ENCODE measurements around the gene ITGA2. TPM values are rescaled to one million over a fixed set of nuclear protein-coding genes. Genes with fewer than 3 reads are reported as not detected.

ITGA2 gene
- total RNA-seq, 1 donor from 2014 or later, result 18.4 TPM

- H3K36me3 ChIP-seq, result no peaks in the 10 kb centered on the region
- H3K9me3 ChIP-seq, result no peaks in the 10 kb centered on the region
- TF ChIP-seq POLR2A (IDR thresholded peaks at IDR 0.05) (no peak), CTCF (IDR thresholded peaks at IDR 0.05) (no peak), POLR2AphosphoS5 (IDR thresholded peaks at IDR 0.05; ENCODE audit: insufficient read depth in 1 of 2, low read depth in 1 of 2) (no peak)
- H3K4me1 ChIP-seq, result no peaks in the 10 kb centered on the region
- no peak for DNase-seq (ENCODE audit: extremely low spot score in 2 of 2)
- H3K4me3 ChIP-seq, result no peak overlapping the region
- no peak overlapping the region for H3K27ac ChIP-seq
- intact Hi-C loops (cut with DNase I), result no loop called here
- no peaks in the 10 kb centered on the region for H3K27me3 ChIP-seq
These were observed 138.0 kb downstream of the ITGA2 start for GRCh38 chr5:53127107-53127506.

- no peak for DNase-seq (ENCODE audit: extremely low spot score in 2 of 2)
- intact Hi-C loops (cut with DNase I), result no loop called here
- no peaks in the 10 kb centered on the region for H3K27me3 ChIP-seq
- H3K4me1 ChIP-seq, result no peaks in the 10 kb centered on the region
- no peaks in the 10 kb centered on the region for H3K36me3 ChIP-seq
- H3K4me3 ChIP-seq, result no peak overlapping the region
- no peaks in the 10 kb centered on the region for H3K9me3 ChIP-seq
- H3K27ac ChIP-seq, result no peak overlapping the region
- no peak for TF ChIP-seq CTCF (IDR thresholded peaks at IDR 0.05)
These were observed 139.3 kb downstream of the ITGA2 start for GRCh38 chr5:53128481-53128880.

DNA sequence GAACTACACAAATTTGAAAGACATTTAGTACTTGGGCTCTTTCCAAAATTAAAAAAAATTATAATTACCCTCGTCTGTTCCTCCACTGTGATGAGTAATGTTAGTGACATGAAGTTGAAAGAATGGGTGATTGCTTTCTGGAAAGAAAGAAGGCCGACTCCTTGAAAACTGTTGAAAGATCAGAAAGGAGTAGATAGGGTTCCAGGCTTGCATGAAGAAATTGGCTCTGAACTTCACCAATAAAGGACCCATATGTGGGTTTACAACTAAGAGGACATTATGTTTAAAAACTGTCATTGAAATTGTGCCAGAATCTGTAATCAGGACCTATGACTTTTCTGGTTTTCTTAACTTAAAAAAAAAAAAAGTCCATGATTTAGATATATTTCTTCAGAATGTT, 141.1 kb downstream of the ITGA2 start:
- Histone ChIP-seq H3K4me3 (no peak overlapping the region), H3K27me3 (no peaks in the 10 kb centered on the region), H3K27ac (no peak overlapping the region), H3K36me3 (no peaks in the 10 kb centered on the region), H3K9me3 (no peaks in the 10 kb centered on the region), H3K4me1 (no peaks in the 10 kb centered on the region)
- intact Hi-C loops (cut with DNase I), result no loop called here
- no peak for DNase-seq (ENCODE audit: extremely low spot score in 2 of 2)
- TF ChIP-seq POLR2AphosphoS5 (IDR thresholded peaks at IDR 0.05; ENCODE audit: insufficient read depth in 1 of 2, low read depth in 1 of 2) (no peak), CTCF (IDR thresholded peaks at IDR 0.05) (no peak), POLR2A (IDR thresholded peaks at IDR 0.05) (no peak)

DNA sequence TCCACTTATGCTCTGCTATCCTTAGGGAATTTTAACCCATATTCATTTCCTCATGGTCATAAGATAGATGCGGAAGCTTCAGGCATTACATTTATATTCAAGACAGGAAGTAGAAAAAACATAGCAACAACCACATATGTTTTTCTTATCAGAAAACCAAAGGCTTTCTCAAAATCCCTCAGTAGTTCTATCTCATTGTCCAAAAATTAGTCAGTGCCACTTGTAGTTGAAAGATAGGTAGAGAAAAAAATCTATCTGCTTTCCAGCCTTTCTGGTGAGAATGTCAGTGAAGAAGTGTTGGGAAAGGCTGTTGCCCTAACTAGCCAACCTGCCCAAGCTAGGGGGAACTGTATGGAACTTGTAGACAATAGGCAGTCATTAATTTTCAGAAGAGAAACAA, 143.9 kb downstream of the ITGA2 start:
- Histone ChIP-seq H3K9me3 (no peaks in the 10 kb centered on the region), H3K27ac (no peak overlapping the region), H3K4me1 (no peaks in the 10 kb centered on the region), H3K36me3 (no peaks in the 10 kb centered on the region), H3K4me3 (no peak overlapping the region), H3K27me3 (no peaks in the 10 kb centered on the region)
- DNase-seq (ENCODE audit: extremely low spot score in 2 of 2), result no peak
- intact Hi-C loops (cut with DNase I), result no loop called here
- no peak for TF ChIP-seq POLR2A (IDR thresholded peaks at IDR 0.05)
- TF ChIP-seq CTCF (IDR thresholded peaks at IDR 0.05), result no peak
- no peak for TF ChIP-seq POLR2AphosphoS5 (IDR thresholded peaks at IDR 0.05; ENCODE audit: insufficient read depth in 1 of 2, low read depth in 1 of 2)

Other genes with a start within 250 kb of the ITGA2 start
- 42.7 TPM for gene ITGA1, start 201.4 kb upstream of the ITGA2 start, total RNA-seq
- 11.8 TPM for gene PELO, start 201.4 kb upstream of the ITGA2 start, total RNA-seq
- 33.1 TPM for gene MOCS2, start 120.4 kb downstream of the ITGA2 start, total RNA-seq